ENCODE data around the gene NAA40.

GRCh38 chr11:63904743-63905142 is 34.1 kb upstream of the NAA40 start:
- no peak for TF ChIP-seq POLR2AphosphoS5 (IDR thresholded peaks at IDR 0.05)
- TF ChIP-seq, protein P1, sequence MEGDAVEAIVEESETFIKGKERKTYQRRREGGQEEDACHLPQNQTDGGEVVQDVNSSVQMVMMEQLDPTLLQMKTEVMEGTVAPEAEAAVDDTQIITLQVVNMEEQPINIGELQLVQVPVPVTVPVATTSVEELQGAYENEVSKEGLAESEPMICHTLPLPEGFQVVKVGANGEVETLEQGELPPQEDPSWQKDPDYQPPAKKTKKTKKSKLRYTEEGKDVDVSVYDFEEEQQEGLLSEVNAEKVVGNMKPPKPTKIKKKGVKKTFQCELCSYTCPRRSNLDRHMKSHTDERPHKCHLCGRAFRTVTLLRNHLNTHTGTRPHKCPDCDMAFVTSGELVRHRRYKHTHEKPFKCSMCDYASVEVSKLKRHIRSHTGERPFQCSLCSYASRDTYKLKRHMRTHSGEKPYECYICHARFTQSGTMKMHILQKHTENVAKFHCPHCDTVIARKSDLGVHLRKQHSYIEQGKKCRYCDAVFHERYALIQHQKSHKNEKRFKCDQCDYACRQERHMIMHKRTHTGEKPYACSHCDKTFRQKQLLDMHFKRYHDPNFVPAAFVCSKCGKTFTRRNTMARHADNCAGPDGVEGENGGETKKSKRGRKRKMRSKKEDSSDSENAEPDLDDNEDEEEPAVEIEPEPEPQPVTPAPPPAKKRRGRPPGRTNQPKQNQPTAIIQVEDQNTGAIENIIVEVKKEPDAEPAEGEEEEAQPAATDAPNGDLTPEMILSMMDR (IDR thresholded peaks at IDR 0.05) = no peak
